Measurements from ENCODE around the gene LAMC3. TPM values are rescaled to one million over a fixed set of nuclear protein-coding genes. Genes with fewer than 3 reads are reported as not detected.

LAMC3 gene
- total RNA-seq, 1 donor from 2014 or later: 30.1 TPM

- DNase-seq (ENCODE audit: low spot score): no peak
- H3K27me3 Mint-ChIP-seq (ENCODE audit: unreplicated experiment): peaks cover 8% of the 10 kb centered on the region
- H3K27ac Mint-ChIP-seq (ENCODE audit: unreplicated experiment): no peak overlapping the region
- H3K9me3 Mint-ChIP-seq (ENCODE audit: unreplicated experiment): no peaks in the 10 kb centered on the region
- no peak overlapping the region for H3K4me3 Mint-ChIP-seq (ENCODE audit: unreplicated experiment)
- no peaks in the 10 kb centered on the region for H3K36me3 Mint-ChIP-seq (ENCODE audit: low read depth, unreplicated experiment)
- no peak for TF ChIP-seq CTCF (IDR thresholded peaks at IDR 0.05; ENCODE audit: unreplicated experiment)
- H3K4me1 Mint-ChIP-seq (ENCODE audit: unreplicated experiment): no peaks in the 10 kb centered on the region
These were observed 63.3 kb downstream of the LAMC3 start for GRCh38 chr9:131072107-131072870.

- Mint-ChIP-seq H3K4me3 (ENCODE audit: unreplicated experiment) (no peak overlapping the region), H3K9me3 (ENCODE audit: unreplicated experiment) (no peaks in the 10 kb centered on the region)
These were observed 63.9 kb downstream of the LAMC3 start for GRCh38 chr9:131072871-131073237.

GRCh38 chr9:131076347-131077195 lies 67.6 kb downstream of the LAMC3 start:
- peaks cover 9% of the 10 kb centered on the region for H3K27me3 Mint-ChIP-seq (ENCODE audit: unreplicated experiment)
- H3K36me3 Mint-ChIP-seq (ENCODE audit: low read depth, unreplicated experiment): no peaks in the 10 kb centered on the region
- TF ChIP-seq CTCF (IDR thresholded peaks at IDR 0.05; ENCODE audit: unreplicated experiment): no peak
- no peak for DNase-seq (ENCODE audit: low spot score)
- no peak overlapping the region for H3K4me3 Mint-ChIP-seq (ENCODE audit: unreplicated experiment)
- H3K27ac Mint-ChIP-seq (ENCODE audit: unreplicated experiment): no peak overlapping the region
- no peaks in the 10 kb centered on the region for H3K4me1 Mint-ChIP-seq (ENCODE audit: unreplicated experiment)
- no peaks in the 10 kb centered on the region for H3K9me3 Mint-ChIP-seq (ENCODE audit: unreplicated experiment)

More at GRCh38 chr9:131072871-131073237, 63.9 kb downstream of the LAMC3 start:
- H3K4me1 Mint-ChIP-seq (ENCODE audit: unreplicated experiment): no peaks in the 10 kb centered on the region
- H3K27ac Mint-ChIP-seq (ENCODE audit: unreplicated experiment): no peak overlapping the region
- no peak for TF ChIP-seq CTCF (IDR thresholded peaks at IDR 0.05; ENCODE audit: unreplicated experiment)
- no peaks in the 10 kb centered on the region for H3K36me3 Mint-ChIP-seq (ENCODE audit: low read depth, unreplicated experiment)
- no peak for DNase-seq (ENCODE audit: low spot score)
- peaks cover 9% of the 10 kb centered on the region for H3K27me3 Mint-ChIP-seq (ENCODE audit: unreplicated experiment)

GRCh38 chr9:131078427-131079366 lies 69.7 kb downstream of the LAMC3 start:
- Mint-ChIP-seq H3K4me3 (ENCODE audit: unreplicated experiment) (no peak overlapping the region), H3K36me3 (ENCODE audit: low read depth, unreplicated experiment) (no peaks in the 10 kb centered on the region), H3K4me1 (ENCODE audit: unreplicated experiment) (no peaks in the 10 kb centered on the region), H3K27ac (ENCODE audit: unreplicated experiment) (no peak overlapping the region), H3K9me3 (ENCODE audit: unreplicated experiment) (no peaks in the 10 kb centered on the region), H3K27me3 (ENCODE audit: unreplicated experiment) (peaks cover 9% of the 10 kb centered on the region)
- no peak for DNase-seq (ENCODE audit: low spot score)
- no peak for TF ChIP-seq CTCF (IDR thresholded peaks at IDR 0.05; ENCODE audit: unreplicated experiment)
